DMS153 treated with DMSO at 0.1 percent for 48 hours (cell line): ENCODE data around the gene ZNF638.

Source experiments
- DNase-seq: peaks from one replicate; lab custom pipeline; 2025; ENCODE audit not compliant: unreplicated experiment; lab: John Stamatoyannopoulos, UW

The ZNF638 gene

GRCh38 chr2:71467180-71467815 is 135.7 kb downstream of the ZNF638 start:
- no peak for DNase-seq

DNA sequence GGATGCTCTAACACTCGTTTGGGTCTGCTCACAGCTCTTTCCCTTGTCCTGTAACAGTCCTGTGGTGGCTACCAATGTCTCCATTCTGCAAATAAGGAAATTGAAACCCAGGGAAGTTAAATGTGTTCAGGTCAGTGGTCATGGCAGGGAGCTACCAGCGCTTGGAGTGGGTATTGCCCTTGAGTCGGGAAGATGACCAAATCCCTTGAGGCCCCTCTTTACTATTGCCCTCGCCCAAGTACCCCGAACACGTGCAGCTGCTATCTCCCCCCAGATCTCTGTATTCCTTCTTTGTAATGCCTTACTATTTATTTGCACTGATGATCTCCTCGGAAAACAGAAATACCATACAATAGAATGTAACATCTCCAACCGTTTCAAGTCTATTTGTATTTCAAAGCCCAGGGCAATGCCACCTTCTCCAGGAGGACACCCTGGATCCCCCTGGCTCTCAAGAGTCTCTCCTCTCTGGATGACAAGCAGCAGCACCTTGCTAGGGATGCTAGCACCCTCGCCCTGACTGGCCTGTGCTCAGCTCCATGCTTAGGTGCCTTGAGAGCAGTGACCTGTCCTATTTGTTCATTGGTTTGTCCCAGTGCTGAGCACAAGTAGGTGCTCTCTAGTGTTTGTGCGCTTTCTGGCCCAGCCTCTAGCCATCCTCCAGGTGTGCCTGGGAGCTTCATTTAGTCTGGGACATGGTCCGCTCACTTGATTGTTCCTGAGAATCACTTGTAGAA is 136.9 kb downstream of the ZNF638 start:
- DNase-seq: no peak

GRCh38 chr2:71469403-71470398 is 138.1 kb downstream of the ZNF638 start:
- no peak for DNase-seq

DNA sequence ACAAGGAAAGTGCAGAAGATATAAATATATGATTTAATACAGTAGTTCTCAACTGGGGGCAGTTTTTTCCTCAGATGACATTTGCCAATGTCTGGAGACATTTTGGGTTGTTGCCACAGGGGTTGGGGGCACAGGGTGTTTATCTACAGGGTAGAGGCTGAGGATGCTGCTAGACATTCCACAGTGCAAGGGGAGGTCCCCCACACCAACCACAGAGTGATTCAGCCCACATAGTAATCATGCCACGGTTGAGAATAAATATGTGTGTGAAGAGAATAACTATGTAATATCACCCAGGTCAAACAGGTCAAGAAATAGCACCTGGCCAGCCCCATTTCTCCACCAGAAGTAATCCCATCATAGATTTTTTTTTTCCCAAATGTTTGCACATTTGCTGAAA is 139.7 kb downstream of the ZNF638 start:
- no peak for DNase-seq

DNA sequence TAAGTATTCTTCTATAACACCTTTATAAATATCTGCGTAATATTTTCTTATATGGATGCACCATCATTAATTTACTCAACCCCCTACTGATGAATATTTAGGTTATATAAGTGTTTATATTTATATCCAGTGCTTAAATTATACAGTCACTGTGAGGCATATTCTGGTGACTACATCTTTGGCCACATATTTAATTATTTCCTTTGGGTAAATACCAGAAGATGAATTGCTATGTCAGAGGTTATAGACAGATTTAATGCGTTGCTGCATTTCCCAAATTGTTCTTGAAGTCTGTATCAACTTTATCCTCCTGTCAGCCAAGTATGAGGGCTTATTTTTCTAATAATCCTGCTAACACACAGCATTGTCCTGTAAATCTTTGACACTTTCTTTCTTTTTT is 140.4 kb downstream of the ZNF638 start:
- DNase-seq: no peak

DNA sequence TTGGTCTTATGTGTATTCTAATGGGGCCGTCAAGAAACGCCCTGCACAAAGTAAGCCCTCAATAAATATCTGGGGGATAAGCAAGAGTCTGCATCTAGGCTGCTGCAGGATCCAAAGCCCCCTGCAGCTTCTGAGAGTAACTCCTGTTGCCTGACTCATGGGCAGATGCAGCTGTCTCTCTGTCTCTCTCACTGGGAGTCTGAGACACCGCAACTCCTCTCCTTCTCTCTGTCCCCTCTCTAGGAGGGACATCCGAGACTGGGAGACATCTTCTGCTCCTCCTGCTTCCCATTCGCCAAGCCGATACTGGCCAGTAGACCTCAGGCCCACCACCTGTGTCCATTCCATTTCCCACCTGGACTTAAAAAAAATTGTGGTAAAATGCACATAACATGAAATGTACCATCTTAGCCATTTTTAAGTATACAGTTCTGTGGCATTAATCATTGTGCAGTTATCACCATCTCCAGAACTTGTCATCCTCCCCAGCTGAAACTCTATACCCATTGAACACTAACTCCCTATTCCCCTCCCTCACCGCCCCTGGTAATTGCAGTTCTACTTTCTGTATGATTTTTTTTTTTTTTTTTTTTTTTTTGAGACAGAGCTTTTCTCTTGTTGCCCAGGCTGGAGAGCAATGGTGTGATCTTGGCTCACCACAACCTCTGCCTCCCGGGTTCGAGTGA is 141.9 kb downstream of the ZNF638 start:
- no peak for DNase-seq

DNA sequence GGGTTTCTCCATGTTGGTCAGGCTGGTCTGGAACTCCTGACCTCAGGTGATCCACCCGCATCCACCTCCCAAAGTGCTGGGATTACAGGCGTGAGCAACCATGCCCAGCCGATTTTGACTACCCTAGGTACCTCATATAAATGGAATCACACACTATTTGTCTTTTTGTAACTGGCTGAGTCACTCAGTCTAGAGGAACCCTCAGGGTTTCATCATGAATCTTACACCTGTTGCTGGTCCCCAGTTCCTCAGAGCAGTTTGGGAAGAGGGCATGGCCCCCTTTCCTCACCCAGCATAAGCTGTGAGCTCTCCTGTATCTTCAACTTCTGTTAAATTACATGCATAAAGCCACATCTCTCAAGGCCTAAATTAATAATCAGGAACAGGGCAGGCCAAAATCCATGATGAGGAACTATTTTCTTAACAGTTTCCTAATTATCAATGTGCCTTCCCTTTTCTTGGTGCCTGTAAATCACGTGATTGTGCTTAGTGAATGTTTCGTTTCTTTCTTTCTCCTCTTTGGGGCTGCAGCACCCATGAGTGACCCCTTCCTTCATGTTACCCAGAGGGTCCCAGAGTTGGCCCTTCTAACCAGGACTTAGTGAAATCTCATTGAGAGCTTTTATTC is 142.6 kb downstream of the ZNF638 start:
- no peak for DNase-seq

- no peak for DNase-seq
These were observed 143.3 kb downstream of the ZNF638 start for GRCh38 chr2:71474744-71475397.

- DNase-seq: no peak
These were observed 144.9 kb downstream of the ZNF638 start for GRCh38 chr2:71476495-71476894.

DNA sequence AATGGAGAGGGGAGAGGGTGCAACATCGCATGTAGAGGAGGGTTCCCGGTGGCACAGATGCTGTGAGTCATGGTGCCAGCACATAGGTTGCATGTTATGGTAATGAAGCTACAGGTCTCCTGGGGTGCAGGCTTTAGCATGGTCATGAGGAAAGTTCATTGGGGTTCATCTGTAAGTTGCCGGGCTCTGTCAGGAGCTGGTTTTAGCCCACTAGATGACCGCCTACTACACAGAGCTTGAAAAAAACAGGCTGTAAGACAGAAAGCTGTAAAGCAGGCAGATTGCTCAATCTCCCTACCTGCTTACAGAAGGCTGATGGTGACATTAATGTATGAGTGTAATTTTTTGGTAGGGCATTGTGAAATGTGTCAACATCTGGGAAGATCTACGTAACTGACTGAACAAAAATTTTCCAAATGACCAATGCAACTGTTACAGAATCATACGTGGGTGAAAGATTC is 145.7 kb downstream of the ZNF638 start:
- no peak for DNase-seq

DNA sequence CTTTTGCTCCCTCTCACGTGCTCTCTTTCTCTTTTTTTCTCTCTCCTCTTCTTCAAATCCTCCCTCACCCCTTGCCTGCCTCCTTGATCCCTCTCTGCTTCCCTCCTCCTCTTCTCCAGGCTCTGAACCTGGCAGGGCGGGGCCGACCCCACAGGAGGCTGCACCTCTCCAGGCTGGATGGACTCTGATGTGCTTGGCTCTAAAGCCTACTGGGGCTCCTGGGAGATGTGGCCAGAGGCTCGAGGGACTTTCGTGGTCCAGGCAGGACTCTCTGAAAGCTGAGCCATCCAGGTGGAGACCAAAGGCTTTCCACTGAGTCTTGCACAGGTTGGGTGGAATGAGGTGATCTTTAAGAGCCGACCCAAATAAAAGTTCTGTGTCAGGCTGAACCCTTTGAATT is 147.2 kb downstream of the ZNF638 start:
- no peak for DNase-seq

GRCh38 chr2:71479261-71479660 is 147.7 kb downstream of the ZNF638 start:
- DNase-seq: no peak

GRCh38 chr2:71481111-71481510 is 149.5 kb downstream of the ZNF638 start:
- no peak for DNase-seq

DNA sequence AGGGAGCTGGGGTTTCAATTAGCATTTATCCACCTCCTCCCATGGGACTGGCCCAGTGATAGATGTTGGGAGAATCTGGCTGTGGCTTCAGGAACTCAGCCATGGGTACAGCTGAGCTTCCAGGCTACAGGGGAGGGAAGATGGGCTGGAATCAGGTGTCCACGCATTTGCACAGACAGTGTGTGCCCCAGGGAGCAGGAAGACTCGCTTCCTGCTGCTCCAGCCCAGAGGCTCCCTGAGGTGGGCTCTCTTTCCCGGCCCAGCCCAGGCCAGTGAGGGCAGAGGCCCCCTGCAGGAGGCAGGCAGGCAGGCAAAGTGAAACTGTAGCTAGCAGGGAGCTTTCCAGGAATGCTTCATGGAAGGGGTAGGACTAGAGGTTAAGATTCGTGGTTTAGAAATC is 150.5 kb downstream of the ZNF638 start:
- no peak for DNase-seq

- DNase-seq: no peak
These were observed 151.7 kb downstream of the ZNF638 start for GRCh38 chr2:71483246-71483645.

DNA sequence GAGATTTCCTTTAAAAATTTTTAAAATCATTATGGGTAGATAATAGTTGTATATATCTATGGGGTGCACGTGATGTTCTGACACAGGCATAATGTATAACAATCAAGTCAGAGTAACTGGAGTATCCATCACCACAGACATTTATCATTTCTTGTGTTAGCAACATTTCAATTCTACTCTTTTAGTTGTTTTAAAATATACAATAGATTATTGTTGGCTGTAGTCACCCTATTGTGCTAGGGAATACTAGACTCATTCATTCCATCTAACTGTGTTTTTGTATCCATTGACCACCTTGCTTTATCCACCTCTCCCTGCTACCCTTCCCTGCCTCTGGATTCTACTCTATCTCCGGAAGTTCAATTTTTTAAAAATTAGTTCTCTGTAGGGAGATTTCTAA is 152.8 kb downstream of the ZNF638 start:
- DNase-seq: no peak
